Right atrium auricular region (tissue), 2 donors: ENCODE results near the gene SLC8B1. TPM values are rescaled to one million over a fixed set of nuclear protein-coding genes. Genes with fewer than 3 reads are reported as not detected.
A peak's percentile ranks its signal among the peaks of the same experiment; 100 is the strongest.

Experiments used
- DNase-seq: peaks from one replicate; pipeline ENCODE4 v3.0.0-alpha.2; 2019; ENCODE audit warnings: low spot score
- H3K27ac ChIP-seq, 2 donors: fragments of 200-600 bp; sonication (generic); 1 replicate in 1 of 2; 2 replicates in 1 of 2; pipeline ENCODE4 v1.5.1; 2016 to 2019
- H3K27me3 ChIP-seq, 2 donors: fragments of 200-600 bp; sonication (generic); one replicate each; pipeline versions ENCODE4 v1.5.1 to v1.6.0; 2017 to 2019
- H3K36me3 ChIP-seq: fragments of 200-600 bp; sonication (generic); one replicate; pipeline ENCODE4 v1.5.1; 2016
- H3K4me1 ChIP-seq, 2 donors: fragments of 200-600 bp; sonication (generic); one replicate each; pipeline versions ENCODE4 v1.5.1 to v1.6.0; 2017 to 2019
- H3K4me3 ChIP-seq, 2 donors: fragments of 200-600 bp; sonication (generic); 1 replicate in 1 of 2; 2 replicates in 1 of 2; pipeline ENCODE4 v1.5.1; 2017 to 2019; ENCODE audit warnings: mild to moderate bottlenecking in 1 of 2, moderate library complexity in 1 of 2
- H3K9me3 ChIP-seq, 2 donors: fragments of 200-600 bp; sonication (generic); one replicate each; pipeline ENCODE4 v1.5.1; 2019
- CTCF ChIP-seq, 2 donors: fragments of 200-600 bp; sonication (generic); IDR thresholded peaks; one replicate each; pipeline ENCODE4 v1.5.1; 2019; ENCODE audit warnings: antibody characterized with exemption in 2 of 2
- total RNA-seq, 2 donors: library from RNA; depleted of rRNA; stranded (reverse); fragments of >200 nt; gene quantifications; one replicate each; pipeline ENCODE4 v1.1.0, GENCODE V29; 2016

Gene SLC8B1
- total RNA-seq, 2 donors from 2014 or later, result 17.1 to 18.8 TPM

DNA sequence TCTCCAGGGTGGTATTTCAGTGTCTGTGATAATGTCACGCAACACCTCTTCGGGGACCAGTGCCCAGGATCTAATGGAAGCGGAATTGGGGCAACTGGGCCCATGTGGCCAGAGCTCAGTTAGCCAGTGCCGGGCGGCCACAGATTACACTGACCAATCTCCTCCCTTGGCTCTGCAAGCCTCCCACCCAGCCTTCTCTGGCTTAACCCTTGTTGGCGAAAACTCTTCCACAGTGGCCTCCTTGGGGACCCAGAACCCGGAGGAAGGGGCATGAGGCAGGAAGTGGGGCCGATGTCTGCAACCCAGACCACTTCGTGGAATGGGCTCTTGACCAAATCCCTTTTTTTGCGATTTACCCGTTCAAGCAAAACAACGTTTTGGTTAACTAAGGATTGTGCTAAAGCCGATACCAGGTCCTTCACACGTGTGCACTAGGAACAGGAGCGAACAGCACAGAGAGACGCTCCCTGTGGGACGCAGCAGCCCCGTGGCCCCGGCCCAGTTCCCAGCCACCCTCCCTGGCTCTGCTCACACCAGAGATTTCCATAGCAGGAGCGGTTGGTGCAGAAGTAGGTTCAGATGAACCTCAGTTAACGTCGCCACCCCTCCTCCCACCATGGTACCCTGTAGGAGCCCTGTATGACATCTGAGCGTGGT lies 38.2 kb downstream of the SLC8B1 start:
- Histone ChIP-seq H3K4me3 (no peak overlapping the region), H3K4me1 (peaks cover 0 to 58% of the 10 kb centered on the region in 2 donors), H3K27me3 (no peaks in the 10 kb centered on the region), H3K36me3 (peaks cover 46% of the 10 kb centered on the region), H3K27ac (peak overlapping the region; percentile 84 to 86), H3K9me3 (no peaks in the 10 kb centered on the region)
- TF ChIP-seq CTCF (IDR thresholded peaks at IDR 0.05), result no peak
- DNase-seq, result no peak

- H3K36me3 ChIP-seq, result peaks cover 53% of the 10 kb centered on the region
- H3K4me1 ChIP-seq, result peaks cover 0 to 58% of the 10 kb centered on the region in 2 donors
- H3K9me3 ChIP-seq, result no peaks in the 10 kb centered on the region
- TF ChIP-seq CTCF (IDR thresholded peaks at IDR 0.05), result no peak
- no peaks in the 10 kb centered on the region for H3K27me3 ChIP-seq
- no peak for DNase-seq
- peak overlapping the region; percentile 84 to 86 for H3K27ac ChIP-seq
- no peak overlapping the region for H3K4me3 ChIP-seq
Measured at GRCh38 chr12:113295886-113296556, 38.9 kb downstream of the SLC8B1 start.

DNA sequence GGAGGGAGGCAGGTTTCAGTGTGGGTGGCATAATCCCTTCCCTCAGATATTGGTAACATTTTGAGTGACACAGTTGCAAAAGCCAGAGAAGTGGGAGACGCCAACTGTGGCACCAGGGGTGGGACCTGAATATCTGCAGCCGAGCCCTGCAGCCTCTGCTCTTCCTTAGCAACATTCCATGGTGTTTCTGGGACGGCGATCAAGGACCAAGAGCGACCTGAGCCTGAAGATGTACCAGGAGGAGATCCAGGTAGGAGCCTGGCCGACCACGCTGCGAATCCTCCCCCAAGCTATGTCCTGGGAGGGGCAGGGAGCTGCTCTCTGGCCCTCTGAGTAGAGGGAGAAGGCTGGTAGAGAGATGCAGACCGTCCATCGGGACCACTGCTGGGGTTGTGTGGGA lies 41.8 kb downstream of the SLC8B1 start:
- Histone ChIP-seq H3K4me3 (no peak overlapping the region), H3K27ac (no peak overlapping the region), H3K4me1 (peaks cover 0 to 38% of the 10 kb centered on the region in 2 donors), H3K27me3 (no peaks in the 10 kb centered on the region), H3K9me3 (no peaks in the 10 kb centered on the region), H3K36me3 (peaks cover 82% of the 10 kb centered on the region)
- DNase-seq, result no peak
- TF ChIP-seq CTCF (IDR thresholded peaks at IDR 0.05), result no peak

DNA sequence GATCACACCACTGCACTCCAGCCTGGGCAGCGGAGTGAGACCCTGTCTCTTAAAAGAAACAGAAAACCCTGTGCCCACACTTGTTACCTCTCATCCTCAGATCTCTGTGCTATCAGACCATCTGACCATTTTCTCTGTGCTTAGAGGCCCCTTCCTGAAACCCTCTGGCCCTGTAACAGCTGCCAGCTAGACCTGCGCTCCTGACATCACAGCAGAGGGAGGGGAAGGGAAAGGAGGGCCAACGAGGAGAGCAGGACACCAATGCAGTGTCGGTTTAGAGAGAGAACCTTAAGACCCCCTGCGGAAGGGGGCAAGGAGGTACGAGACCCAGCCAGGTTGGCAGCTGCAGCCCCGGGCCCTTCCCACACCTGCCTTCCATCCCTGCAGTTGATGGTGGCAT lies 42.4 kb downstream of the SLC8B1 start:
- no peak overlapping the region for H3K27ac ChIP-seq
- no peak overlapping the region for H3K4me3 ChIP-seq
- H3K9me3 ChIP-seq, result no peaks in the 10 kb centered on the region
- H3K27me3 ChIP-seq, result no peaks in the 10 kb centered on the region
- H3K4me1 ChIP-seq, result peaks cover 0 to 33% of the 10 kb centered on the region in 2 donors
- H3K36me3 ChIP-seq, result peaks cover 88% of the 10 kb centered on the region
- no peak for DNase-seq
- TF ChIP-seq CTCF (IDR thresholded peaks at IDR 0.05), result no peak

DNA sequence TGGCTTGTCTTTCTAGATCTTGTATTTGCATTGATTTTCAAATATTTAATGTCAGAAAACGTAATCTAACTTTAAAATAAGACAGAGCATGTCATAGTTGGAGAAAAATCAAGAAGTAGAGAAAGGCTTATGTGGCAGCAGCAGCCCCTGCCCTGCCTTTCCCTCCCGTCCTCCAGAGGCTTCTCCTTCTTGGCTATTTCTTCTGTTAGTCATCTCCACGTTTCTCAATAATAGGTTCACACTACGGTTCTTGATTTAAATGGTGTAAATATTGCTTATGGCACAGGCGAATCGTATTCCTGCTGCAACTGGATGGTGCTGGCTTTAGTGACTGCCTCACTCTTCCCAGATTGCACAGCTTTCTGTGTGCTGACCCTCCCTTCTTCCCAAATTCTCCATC lies 42.8 kb downstream of the SLC8B1 start:
- Histone ChIP-seq H3K27me3 (no peaks in the 10 kb centered on the region), H3K4me1 (peaks cover 0 to 28% of the 10 kb centered on the region in 2 donors), H3K9me3 (no peaks in the 10 kb centered on the region), H3K27ac (no peak overlapping the region), H3K36me3 (peaks cover 91% of the 10 kb centered on the region), H3K4me3 (no peak overlapping the region)
- DNase-seq, result no peak
- no peak for TF ChIP-seq CTCF (IDR thresholded peaks at IDR 0.05)
